HG02885 (cell line): ENCODE measurements around the gene TNFRSF9.
"Not testable (repeated sequence)": the region's sequence is repeated elsewhere in the genome, so short reads cannot be mapped to it uniquely, and the experiment has no call there.

Experiments used
- ATAC-seq: cut with Tn5 transposase; IDR thresholded peaks from one replicate; pipeline ENCODE4 v1.9.1; 2021; ENCODE audit warnings: mild to moderate bottlenecking; ENCODE audit not compliant: unreplicated experiment, poor library complexity

The TNFRSF9 gene

DNA sequence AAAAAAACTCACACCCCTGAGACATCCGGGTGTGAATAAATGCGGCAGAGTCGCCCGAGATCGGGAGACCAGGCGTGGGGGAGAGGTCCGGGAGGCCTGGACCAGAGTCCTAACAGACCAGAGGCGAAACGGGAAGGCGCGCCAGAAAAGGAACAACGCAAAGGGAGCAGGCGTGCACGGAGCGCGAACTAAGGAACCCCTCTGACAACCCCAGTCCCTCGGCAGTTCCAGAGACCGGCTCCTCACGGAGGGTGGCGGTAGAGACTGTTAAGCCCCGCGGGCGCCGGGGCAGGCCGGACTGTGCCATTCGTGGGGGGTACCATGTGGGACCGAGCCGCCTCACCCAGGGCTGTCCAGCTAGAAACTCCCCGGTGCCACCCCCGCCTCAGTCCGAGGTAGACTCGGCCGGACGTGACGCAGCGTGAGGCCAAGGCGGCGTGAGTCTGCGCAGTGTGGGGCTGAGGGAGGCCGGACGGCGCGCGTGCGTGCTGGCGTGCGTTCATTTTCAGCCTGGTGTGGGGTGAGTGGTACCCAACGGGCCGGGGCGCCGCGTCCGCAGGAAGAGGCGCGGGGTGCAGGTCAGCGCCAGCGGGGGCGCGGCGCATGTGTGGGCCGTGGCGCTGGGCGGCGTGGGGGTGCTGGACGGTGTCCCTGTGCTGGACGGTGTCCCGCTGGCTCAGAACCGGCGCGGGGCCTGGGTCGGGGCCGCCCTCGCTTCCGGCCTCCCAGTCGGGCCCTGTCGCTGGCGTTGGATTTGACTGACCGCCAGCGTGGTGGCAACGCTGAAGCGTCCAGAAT, 20.8 kb upstream of the TNFRSF9 start, which contains the start of gene PARK7:
TSS of gene PARK7 (plus strand) at position 496 of the 798 bp plus-strand sequence. CDS start 1,075 bp downstream, outside the sequence.
- ATAC-seq = peak; percentile 93

DNA sequence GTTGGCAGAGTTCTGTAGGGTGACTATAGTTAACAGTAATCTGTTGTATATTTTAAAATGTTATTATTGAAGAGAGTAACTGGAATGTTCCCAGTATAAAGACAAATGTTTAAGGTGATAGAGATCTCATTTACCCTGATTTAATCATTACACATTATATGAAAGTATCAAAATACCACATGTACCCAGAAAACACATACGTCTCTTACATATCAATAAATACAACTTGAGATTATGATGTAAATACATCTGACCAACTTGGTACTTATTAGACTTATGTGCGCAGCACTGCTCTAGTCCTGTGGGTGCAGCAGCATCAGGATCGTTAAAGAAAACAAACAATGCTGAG, 20.2 kb upstream of the TNFRSF9 start:
- no peak for ATAC-seq

DNA sequence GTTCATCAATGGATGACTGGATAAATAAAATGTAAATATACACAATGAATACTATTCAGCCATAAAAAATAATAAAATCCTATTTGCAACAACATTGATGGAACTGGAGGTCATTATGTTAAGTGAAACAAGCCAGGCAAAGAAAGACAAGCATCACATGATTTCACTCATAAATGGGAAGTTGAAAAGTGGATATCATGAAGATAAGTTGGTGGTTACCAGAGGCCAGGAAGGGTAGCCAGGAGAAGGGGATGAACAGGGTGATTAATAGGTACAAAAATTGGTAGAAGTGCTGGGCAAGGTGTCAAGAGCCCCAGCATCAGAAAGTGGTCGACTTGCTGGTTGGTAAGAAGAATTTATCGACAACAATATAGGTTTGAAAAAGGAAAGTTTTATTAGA, 19.5 kb upstream of the TNFRSF9 start:
- no peak for ATAC-seq

DNA sequence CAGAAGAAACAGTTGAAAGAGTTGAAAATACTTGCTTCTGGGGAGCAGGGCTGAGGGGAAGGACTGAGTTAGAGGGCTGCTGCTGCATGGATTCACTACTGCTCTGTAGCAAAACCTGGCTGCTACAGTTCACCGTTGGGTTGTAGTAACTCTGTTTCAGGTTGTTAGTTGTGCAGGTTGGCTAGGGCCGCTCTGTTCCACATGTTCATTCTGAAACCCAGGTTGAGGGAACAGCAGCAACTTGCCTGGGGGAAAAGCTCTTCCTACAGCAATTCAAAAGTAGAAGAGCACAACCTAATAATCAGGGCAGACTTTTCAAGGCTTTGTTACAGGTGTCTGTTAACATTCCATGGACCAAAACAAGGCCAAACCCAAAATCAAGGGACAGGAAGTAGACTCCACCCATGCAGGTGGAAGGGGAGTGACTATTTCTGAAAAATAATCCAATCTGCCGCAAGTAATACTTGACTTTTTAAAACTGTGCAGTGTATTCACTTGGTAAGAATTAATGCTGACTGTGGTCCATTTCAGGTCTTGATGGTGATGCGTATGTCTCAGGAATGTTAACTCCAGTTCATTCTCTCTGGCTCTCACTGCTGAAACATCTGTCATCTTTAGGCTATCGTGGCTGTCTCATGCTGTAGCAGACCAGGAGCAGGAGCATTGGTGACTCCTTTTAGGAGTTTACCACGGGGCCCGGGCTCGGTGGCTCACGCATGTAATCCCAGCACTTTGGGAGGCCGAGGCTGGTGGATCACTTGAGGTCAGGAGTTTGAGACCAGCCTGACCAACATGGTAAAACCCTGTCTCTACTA, 15.8 kb upstream of the TNFRSF9 start:
- no peak for ATAC-seq

DNA sequence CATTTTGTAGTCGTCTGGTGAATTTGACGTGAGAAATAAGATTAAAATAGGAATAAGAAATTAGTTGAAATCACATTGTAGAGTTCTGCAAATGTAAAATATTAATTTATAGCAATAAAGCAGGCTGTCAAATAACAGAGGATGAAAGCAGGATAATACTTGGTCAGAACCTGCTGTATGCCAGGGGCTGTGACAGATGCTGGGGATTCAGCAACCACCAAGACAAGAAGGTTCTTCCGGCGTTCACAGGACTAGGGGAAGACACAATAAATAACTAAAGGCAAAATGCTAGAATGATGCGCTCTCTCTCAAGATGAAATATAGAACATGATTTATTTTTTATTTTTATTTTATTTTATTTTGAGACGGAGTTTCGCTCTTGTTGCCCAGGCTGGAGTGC, 14.0 kb upstream of the TNFRSF9 start:
- ATAC-seq = no peak

DNA sequence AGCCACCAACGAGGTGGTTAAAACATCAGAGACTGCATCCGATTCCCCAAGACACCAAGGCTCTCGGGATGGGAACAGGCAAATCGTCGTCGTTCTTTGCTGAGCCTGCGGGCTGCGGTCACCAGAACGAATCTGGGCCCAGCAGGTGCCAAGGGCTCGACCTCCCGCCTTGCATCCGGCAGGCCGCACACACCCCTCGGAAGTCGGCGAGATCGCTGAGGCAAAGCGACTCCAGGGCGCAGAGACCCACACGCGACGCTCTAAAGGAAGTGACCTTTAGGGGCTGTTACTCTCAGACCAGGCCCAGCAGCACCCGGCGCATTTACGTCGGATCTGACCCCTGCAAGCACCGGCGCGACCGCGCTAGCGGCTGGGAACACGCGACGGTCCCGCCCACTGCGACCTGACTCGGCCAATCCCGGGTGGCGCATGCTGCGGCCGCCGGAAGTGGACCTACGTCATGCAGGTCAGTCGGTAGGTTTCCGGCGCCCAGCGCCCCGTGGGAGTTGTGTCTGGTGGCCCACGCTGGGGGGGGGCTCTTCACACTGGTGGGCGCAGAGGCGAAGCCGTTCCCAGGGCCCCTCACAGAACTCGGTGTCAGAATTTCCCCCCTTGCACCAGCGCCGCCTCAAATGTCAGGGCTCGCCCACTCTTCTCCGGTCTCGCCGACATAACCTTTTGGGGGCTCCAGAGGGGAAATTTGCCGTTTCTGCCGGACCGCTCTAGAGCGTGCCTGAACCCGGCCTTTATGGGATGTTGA, 13.4 kb upstream of the TNFRSF9 start:
- peak; percentile 96 for ATAC-seq

DNA sequence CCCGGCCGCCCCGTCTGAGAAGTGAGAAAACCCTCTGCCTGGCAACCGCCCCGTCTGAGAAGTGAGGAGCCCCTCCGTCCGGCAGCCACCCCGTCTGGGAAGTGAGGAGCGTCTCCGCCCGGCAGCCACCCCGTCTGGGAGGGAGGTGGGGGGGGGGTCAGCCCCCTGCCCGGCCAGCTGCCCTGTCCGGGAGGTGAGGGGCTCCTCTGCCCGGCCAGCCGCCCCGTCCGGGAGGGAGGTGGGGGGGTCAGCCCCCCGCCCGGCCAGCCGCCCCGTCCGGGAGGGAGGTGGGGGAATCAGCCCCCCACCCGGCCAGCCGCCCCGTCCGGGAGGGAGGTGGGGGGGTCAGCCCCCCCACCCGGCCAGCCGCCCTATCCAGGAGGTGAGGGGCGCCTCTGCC, 12.2 kb upstream of the TNFRSF9 start:
- ATAC-seq = not testable (repeated sequence)

DNA sequence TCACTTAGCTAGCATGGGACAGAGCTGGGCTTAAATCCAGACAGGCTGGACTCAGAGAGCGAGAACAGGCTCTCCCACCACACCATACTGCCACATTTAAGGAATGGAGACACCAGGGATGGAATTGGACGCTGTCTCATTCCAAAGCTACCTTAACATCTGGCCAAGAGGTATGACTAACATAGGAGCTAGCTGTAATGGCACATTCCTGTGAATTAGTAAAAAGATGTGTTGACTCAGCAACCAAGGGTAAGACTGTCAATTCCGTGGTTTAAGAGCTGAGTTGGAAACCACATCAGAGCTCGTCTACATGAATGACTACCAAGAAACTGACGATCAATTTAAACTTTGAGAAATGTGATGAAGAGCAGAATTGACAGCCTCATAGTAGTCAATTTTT, 8.3 kb upstream of the TNFRSF9 start:
- no peak for ATAC-seq

DNA sequence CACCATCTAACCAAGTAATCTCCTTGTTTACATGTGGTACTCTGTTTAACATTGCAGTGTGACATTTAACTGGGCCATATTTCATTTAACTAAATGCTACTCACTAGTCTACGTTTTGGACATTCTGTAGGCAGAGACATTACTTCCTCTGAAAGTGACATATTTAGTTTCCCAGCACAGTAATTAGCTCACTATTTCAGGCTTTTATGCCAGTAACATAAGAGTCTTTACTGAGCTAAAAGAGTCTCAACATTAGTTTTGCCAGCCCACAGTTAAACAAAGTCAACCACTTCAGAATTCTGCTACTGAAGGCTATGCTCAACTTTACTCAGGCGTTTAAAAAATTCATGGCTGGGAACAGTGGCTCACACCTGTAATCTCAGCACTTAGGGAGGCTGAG, 2.6 kb upstream of the TNFRSF9 start:
- no peak for ATAC-seq

DNA sequence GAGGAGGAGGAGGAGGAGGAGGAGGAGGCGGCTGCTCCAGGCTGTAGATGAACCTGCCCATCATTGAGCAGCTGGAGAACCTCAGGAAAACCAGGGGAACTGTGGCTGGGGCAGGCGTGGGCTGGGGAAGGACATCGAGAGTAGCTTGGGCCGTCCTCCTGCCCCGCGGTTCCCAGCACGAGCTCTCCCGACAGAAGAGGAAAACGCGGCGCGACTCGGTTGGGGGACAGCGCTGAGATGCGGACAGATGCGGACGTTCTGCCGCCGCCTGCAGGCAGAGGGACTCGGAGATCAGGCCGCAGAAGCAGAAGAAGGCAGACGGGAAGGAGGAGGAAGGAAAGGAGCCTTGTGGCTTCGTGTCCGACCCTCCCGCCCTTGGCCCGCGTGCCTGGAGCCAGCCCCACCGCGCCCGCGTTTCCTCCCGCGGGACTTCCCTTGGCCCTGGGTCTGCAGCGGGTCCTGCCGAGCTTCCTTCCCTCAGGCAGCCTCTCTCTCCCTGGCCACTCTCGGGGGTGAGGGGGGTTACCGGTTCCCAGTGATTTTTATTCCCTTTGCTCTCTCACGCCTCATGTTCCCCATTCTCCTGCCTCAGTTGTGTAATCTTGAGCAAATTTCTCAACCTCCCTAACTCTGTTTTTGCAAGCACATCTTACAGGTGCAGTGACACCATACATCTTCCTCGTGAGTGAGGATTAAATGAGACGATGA, 1.7 kb upstream of the TNFRSF9 start:
- no peak for ATAC-seq

DNA sequence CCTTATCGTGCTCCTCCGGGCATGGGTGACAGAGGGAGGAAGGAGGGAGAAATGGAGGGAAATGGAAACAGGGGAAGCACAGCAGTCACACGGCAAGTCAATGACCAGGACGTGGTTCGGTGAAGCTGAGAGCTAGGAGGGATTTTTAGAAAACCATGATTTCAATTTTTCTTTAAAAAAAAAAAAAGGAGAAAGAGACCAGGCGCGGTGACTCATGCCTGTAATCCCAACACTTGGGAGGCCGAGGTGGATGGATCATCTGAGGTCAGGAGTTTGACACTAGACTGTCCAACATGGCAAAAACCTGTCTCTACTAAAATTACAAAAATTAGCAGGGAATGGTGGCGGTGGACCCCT, 776 bp upstream of the TNFRSF9 start:
- ATAC-seq = no peak

DNA sequence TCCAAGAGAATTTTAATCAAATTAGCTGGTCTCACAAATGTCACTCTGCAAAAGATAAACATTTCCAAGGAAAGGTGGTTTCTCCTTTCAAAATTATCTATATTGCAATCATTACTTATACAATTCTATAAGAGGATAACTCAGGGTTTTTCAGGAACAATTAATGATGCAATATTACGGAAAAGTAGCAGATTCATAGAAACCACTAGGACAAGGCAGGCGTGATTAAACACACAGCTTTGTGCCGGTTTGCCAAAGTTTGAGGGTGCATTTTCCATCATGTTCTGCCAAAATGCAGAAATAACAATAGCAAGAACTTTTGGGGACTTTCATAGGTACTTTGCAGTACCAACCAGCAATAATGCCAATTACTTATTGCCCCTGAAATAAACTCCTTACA, 605 bp downstream of the TNFRSF9 start:
- no peak for ATAC-seq

DNA sequence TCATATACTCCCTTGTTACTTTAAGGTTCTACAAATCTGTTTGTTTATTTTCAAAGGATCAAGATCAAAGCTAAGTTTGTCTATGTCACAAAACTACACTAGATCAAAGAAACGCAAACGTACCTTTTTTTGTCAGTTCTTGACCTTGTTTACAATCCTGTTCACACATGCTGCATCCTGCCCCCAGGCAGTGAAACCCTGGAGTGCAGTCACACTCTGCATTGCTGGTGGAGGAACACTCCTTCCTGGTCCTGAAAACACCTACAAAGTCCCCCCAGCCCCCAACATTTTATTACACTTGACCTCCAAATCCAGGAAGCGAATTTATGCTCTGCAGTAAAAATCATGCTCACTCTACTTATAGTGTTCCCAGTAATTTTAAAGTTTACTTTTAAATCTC, 2.6 kb downstream of the TNFRSF9 start:
- ATAC-seq = no peak

DNA sequence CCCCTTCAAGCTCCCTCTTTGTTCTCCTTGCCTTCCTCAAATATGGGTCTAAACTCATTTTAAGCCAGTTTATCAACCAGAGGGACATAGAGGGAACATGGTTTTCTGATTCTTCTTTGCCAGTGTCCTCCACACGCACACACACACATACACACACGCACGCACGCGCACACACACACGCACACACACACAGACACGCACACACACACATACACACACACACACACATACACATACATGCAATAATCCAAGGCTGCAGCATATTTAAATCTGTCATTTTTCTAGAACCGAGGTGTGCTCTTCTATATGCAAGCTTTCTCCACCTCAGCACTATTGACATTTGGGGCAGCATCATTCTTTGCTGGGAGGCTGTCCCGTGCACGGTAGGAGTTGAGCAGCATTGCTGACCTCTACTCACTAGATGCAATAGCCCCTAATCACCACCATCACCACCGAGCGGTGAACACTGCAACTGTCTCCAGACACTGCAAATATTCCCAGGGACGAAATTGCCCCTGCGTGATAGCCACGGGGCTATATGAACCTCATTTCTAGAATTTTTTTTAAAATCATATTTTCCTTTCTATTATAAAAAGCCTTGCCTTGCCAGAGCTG, 8.0 kb downstream of the TNFRSF9 start:
- ATAC-seq = no peak

DNA sequence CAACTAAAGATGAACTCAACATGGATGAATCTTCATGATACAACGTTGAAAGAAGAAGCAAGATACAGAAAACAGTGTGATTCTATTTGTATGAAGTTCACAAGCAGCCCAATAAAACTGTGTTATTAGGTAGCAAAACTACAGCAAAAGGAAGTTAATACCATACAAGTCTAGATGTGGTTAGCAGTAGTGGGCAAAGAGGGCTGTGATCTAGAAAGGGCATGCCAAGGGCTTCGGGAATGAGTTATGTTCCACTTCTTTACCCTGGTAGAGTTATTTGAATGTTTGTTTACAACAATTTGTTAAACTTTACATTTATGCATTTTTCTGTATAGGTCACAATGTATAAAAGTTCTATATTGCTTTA, 9.2 kb downstream of the TNFRSF9 start:
- ATAC-seq = no peak

DNA sequence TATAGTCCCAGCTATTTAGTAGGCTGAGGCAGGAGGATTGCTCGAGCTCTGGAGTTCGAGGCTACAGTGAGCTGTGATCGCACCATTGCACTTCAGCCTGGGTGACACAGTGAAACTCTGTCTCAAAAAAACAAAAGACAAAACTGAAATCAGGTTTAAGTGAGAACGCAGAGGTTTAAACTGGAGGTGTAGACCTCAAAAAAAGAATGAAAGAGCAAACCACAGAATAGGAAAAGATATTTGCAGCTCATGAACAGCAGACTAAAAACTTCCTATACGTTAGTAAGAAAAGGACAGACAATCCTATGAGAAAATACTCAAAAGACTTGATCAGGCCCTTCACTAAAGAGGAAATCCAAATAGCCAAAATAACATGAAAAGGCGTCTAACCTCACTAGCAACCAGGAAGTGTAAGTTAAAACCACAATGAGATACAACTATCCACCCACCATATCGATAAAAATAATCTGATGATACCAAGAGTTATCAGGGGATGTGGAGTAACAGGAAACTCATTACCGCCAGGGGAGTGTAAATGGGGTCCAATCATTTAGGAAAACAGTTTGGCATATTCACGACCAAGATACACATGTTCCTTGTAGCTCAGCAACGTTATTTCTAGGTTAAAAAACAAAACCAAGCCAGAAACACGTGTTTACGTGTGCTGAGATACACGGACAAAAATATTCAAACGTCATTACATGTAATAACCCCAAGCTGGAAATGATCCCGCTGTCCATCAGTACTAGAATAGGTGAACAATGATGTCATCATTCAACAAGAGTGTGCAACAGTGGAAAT, 9.8 kb downstream of the TNFRSF9 start:
- ATAC-seq = no peak

DNA sequence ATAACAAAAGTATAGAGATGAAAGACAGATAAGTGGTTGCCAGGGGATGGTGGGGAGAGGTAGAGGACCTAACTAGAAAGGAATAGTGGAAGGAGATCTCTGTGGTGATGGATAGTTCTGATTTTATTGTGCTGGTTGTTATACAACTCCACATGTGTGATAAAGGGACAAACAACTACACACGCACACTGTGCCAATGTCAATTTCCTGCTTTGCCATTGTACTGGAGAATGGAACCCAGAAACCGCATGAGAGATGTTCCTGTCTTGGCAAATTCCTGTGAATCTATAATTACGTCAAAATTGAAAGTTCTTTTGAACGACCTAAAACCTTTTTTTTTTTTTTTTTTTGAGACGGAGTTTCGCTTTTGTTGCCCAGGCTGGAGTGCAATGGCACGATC, 11.0 kb downstream of the TNFRSF9 start:
- ATAC-seq = no peak

DNA sequence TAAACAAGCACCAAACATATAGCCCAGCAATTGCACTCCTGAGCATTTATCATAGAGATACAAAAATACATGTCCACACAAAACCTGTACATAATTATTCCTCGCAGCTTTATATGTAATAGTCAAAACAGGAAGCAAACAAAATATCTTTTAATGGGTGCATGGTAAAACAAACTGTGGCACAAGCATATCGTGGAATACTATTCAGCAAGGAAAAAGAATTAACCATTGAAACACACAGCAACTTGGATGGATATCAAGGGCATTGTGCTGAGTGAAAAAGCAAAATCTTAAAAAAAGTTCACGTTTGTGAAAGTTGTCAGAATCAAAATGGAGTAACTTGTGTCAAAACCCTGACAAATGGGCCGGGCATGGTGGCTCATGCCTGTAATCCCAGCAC, 12.4 kb downstream of the TNFRSF9 start:
- ATAC-seq = no peak

DNA sequence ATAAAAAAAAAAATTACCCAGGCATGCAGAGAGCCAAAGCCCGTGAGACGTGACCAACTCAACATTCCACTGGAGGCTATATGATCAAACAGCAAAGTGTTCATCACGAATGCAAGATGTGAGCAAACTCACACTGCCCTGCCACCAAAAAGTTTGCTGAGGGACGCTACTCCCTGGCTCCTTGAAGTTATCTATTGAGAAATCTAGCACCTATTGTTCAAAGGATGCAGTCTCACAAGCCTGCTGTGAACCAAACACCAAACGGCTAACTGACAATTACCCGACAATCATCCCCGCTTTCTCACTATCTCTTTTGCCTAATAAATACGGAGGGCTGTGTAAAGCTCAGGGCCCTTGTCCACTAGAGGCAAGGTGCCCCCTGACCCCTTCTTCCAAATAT, 13.6 kb downstream of the TNFRSF9 start:
- ATAC-seq = not testable (repeated sequence)
